MM.1S (cell line): Measurements from ENCODE around the gene LBHD2.

ENCODE experiments used
- DNase-seq: peaks from one replicate; pipeline ENCODE4 v3.0.0-alpha.2; 2015
- H2AFZ ChIP-seq: fragments of 300-600 bp; sonication (generic); 2 replicates; pipeline ENCODE4 v1.6.0; 2016; ENCODE audit warnings: antibody characterized with exemption, low read length
- H3F3A ChIP-seq: fragments of 300-600 bp; sonication (generic); 2 replicates; pipeline ENCODE4 v1.6.1; 2016; ENCODE audit warnings: mild to moderate bottlenecking, antibody characterized with exemption, low read length, moderate library complexity, mixed read lengths; ENCODE audit not compliant: insufficient read depth
- H3K27ac ChIP-seq: fragments of 300-600 bp; sonication (generic); 2 replicates; pipeline ENCODE4 v1.5.1; 2016; ENCODE audit warnings: mild to moderate bottlenecking, low read length
- H3K27me3 ChIP-seq: fragments of 300-600 bp; sonication (generic); replicated peaks from 2 replicates; pipeline ENCODE4 v1.6.0; 2016; ENCODE audit warnings: low read length; ENCODE audit not compliant: insufficient read depth
- H3K36me3 ChIP-seq: fragments of 300-600 bp; sonication (generic); replicated peaks from 2 replicates; pipeline ENCODE4 v1.6.1; 2016; ENCODE audit warnings: mild to moderate bottlenecking, low read length, mixed read lengths; ENCODE audit not compliant: insufficient read depth
- H3K4me1 ChIP-seq: fragments of 300-600 bp; sonication (generic); 2 replicates; pipeline ENCODE4 v1.6.1; 2016; ENCODE audit warnings: low read length, mixed read lengths
- H3K4me2 ChIP-seq: fragments of 300-600 bp; sonication (generic); 2 replicates; pipeline ENCODE4 v1.6.0; 2016; ENCODE audit warnings: low read depth, low read length
- H3K4me3 ChIP-seq: fragments of 300-600 bp; sonication (generic); 2 replicates; pipeline ENCODE4 v1.5.1; 2016; ENCODE audit warnings: low read length, mixed read lengths
- H3K79me2 ChIP-seq: fragments of 300-600 bp; sonication (generic); 2 replicates; pipeline ENCODE4 v1.6.1; 2016; ENCODE audit warnings: mixed run types, low read length, mixed read lengths
- H3K9ac ChIP-seq: fragments of 300-600 bp; sonication (generic); 2 replicates; pipeline ENCODE4 v1.6.1; 2016; ENCODE audit warnings: low read length, mixed read lengths
- H3K9me2 ChIP-seq: fragments of 300-600 bp; sonication (generic); replicated peaks from 2 replicates; pipeline ENCODE4 v1.6.1; 2016; ENCODE audit warnings: mild to moderate bottlenecking, low read length, mixed read lengths; ENCODE audit not compliant: insufficient read depth
- H3K9me3 ChIP-seq: fragments of 300-600 bp; sonication (generic); replicated peaks from 2 replicates; pipeline ENCODE4 v1.6.1; 2016; ENCODE audit warnings: mild to moderate bottlenecking, low read length, mixed read lengths; ENCODE audit not compliant: insufficient read depth
- H4K20me1 ChIP-seq: fragments of 300-600 bp; sonication (generic); 2 replicates; pipeline ENCODE4 v1.6.1; 2016; ENCODE audit warnings: mild to moderate bottlenecking, low read length, moderate library complexity, mixed read lengths; ENCODE audit not compliant: insufficient read depth
- CTCF ChIP-seq: fragments of 300-600 bp; sonication (generic); IDR thresholded peaks from 2 replicates; pipeline ENCODE4 v1.5.1; 2016; ENCODE audit warnings: antibody characterized with exemption, low read length, mixed read lengths
- EZH2 ChIP-seq: fragments of 300-600 bp; sonication (generic); optimal IDR thresholded peaks from 2 replicates; pipeline ENCODE3; 2017; ENCODE audit warnings: low read depth, mild to moderate bottlenecking, antibody characterized with exemption, low read length, mixed read lengths
- EZH2phosphoT487 ChIP-seq: fragments of 300-600 bp; sonication (generic); IDR thresholded peaks from 2 replicates; pipeline ENCODE4 v1.6.1; 2018; ENCODE audit warnings: antibody characterized with exemption, low read length

Gene LBHD2

DNA sequence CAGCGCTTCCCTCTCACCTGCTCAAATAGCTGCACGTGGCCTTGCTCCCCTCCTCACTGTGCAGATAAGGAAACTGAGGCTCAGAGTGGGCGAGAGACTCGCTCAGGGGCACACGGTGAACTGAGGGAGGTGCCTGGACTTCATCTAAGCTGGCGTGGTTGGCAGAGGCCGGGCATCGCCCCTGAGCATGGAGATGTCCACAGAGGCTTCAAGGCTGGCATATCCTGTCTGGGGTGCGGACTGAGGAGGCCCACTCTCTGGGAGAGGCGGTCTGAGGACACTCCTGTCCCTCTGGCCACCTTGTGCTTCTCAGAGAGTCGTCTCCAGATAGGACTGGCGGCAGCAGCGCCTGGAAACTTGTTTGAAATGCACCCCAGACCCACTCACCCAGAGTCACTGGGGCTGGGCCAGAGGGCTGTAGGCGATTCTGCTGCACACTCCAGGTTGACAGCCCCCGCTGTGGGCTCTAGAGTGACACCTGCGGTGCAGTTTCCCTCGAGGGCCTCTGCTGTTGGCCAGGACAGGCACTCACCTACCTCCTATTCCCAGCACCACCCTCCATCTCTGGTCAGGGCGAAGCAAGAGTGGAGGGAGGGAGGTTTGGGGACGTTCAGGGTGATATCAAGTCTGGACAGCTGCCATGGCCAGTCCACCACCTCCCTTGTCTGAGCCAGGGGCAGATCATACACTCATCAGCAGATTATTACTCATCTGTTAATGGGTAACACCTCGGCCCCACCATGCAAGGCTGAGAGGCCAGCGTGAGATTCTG lies 11.2 kb upstream of the LBHD2 start:
- DNase-seq = no peak
- H3K4me3 ChIP-seq = no peak overlapping the region
- H4K20me1 ChIP-seq = no peaks in the 10 kb centered on the region
- no peak overlapping the region for H2AFZ ChIP-seq
- H3K79me2 ChIP-seq = no peaks in the 10 kb centered on the region
- H3K27me3 ChIP-seq = peaks cover 16% of the 10 kb centered on the region
- no peak overlapping the region for H3K9ac ChIP-seq
- no peaks in the 10 kb centered on the region for H3K4me1 ChIP-seq
- no peak overlapping the region for H3K4me2 ChIP-seq
- TF ChIP-seq EZH2 (no peak), EZH2phosphoT487 (no peak)
- no peaks in the 10 kb centered on the region for H3F3A ChIP-seq
- no peak overlapping the region for H3K27ac ChIP-seq
- no peaks in the 10 kb centered on the region for H3K9me3 ChIP-seq
- no peaks in the 10 kb centered on the region for H3K36me3 ChIP-seq
- H3K9me2 ChIP-seq = no peaks in the 10 kb centered on the region

DNA sequence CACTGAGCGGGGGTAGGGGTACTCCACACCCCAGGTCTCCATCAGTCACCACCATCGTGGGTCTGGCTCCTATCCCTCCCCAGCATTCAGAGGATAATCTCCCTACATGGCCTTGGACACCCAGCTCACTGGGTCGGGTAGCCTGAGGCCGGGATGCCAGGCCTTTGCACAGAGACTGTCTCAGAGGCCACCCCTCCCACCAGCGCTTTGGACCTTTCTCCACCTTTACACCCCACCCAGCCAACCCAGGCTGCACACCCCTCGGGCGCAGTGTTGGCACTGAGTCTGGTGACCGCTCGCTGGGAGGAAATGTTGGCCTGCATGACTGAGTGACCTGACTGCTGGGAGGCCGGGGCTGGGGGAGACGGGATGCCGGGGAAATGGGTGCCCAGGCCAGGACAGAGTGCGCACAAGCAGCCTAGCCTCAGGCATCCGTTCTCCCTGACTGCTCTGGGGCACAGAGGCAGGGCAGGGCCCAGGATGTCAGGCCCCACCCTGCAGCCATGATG lies 10.6 kb upstream of the LBHD2 start:
- no peaks in the 10 kb centered on the region for H3K9me3 ChIP-seq
- no peak overlapping the region for H3K4me2 ChIP-seq
- H3K9me2 ChIP-seq = no peaks in the 10 kb centered on the region
- no peak overlapping the region for H3K9ac ChIP-seq
- H3K27me3 ChIP-seq = peaks cover 16% of the 10 kb centered on the region
- H3K27ac ChIP-seq = no peak overlapping the region
- H3K4me3 ChIP-seq = no peak overlapping the region
- no peaks in the 10 kb centered on the region for H4K20me1 ChIP-seq
- no peaks in the 10 kb centered on the region for H3K79me2 ChIP-seq
- no peak for DNase-seq
- no peaks in the 10 kb centered on the region for H3K36me3 ChIP-seq
- H3K4me1 ChIP-seq = no peaks in the 10 kb centered on the region
- H2AFZ ChIP-seq = no peak overlapping the region
- no peaks in the 10 kb centered on the region for H3F3A ChIP-seq
- no peak for TF ChIP-seq EZH2
- TF ChIP-seq CTCF = no peak
- TF ChIP-seq EZH2phosphoT487 = no peak

GRCh38 chr14:103073876-103074728 lies 9.9 kb upstream of the LBHD2 start:
- no peaks in the 10 kb centered on the region for H3K36me3 ChIP-seq
- H3K4me3 ChIP-seq = no peak overlapping the region
- H3K9me3 ChIP-seq = no peaks in the 10 kb centered on the region
- no peak overlapping the region for H3K4me2 ChIP-seq
- peaks cover 16% of the 10 kb centered on the region for H3K27me3 ChIP-seq
- no peaks in the 10 kb centered on the region for H3K4me1 ChIP-seq
- H3F3A ChIP-seq = no peaks in the 10 kb centered on the region
- no peaks in the 10 kb centered on the region for H4K20me1 ChIP-seq
- no peaks in the 10 kb centered on the region for H3K9me2 ChIP-seq
- H2AFZ ChIP-seq = no peak overlapping the region
- no peaks in the 10 kb centered on the region for H3K79me2 ChIP-seq
- no peak for DNase-seq
- H3K27ac ChIP-seq = no peak overlapping the region
- no peak for TF ChIP-seq EZH2phosphoT487
- no peak for TF ChIP-seq EZH2
- H3K9ac ChIP-seq = no peak overlapping the region

GRCh38 chr14:103074729-103075367 lies 9.2 kb upstream of the LBHD2 start:
- no peak overlapping the region for H3K9ac ChIP-seq
- no peaks in the 10 kb centered on the region for H3K9me2 ChIP-seq
- H3K27me3 ChIP-seq = peaks cover 16% of the 10 kb centered on the region
- H2AFZ ChIP-seq = no peak overlapping the region
- H3K79me2 ChIP-seq = no peaks in the 10 kb centered on the region
- peak overlapping the region; percentile 52; the same call in 1 of the 2 replicates for H3K4me2 ChIP-seq
- TF ChIP-seq EZH2 (no peak), CTCF (no peak), EZH2phosphoT487 (no peak)
- H3K27ac ChIP-seq = no peak overlapping the region
- no peaks in the 10 kb centered on the region for H4K20me1 ChIP-seq
- H3K36me3 ChIP-seq = no peaks in the 10 kb centered on the region
- H3F3A ChIP-seq = no peaks in the 10 kb centered on the region
- H3K4me1 ChIP-seq = no peaks in the 10 kb centered on the region
- DNase-seq = no peak
- H3K9me3 ChIP-seq = no peaks in the 10 kb centered on the region
- H3K4me3 ChIP-seq = no peak overlapping the region
